Neural cell (in vitro differentiated cells): Measurements from ENCODE around the gene AFF1.

Source experiments
- CTCF ChIP-seq: fragments of 450-650 bp; IDR thresholded peaks from 2 replicates; pipeline ENCODE4 v1.5.1; 2014; ENCODE audit warnings: antibody characterized with exemption, mild to moderate bottlenecking, moderate library complexity; ENCODE audit not compliant: poor library complexity, severe bottlenecking
- EZH2 ChIP-seq: fragments of 200-600, 300-800 bp; shearing (Covaris generic), sonication (generic); IDR thresholded peaks from 2 replicates; pipeline ENCODE4 v1.6.1; 2014; ENCODE audit warnings: antibody characterized with exemption, low read length, borderline replicate concordance, mild to moderate bottlenecking; ENCODE audit not compliant: insufficient read depth, poor library complexity, severe bottlenecking
- POLR2AphosphoS5 ChIP-seq: IDR thresholded peaks from 2 replicates; pipeline ENCODE4 v1.6.1; 2012
- REST ChIP-seq: IDR thresholded peaks from 2 replicates; pipeline ENCODE4 v1.6.1; 2012; ENCODE audit warnings: borderline replicate concordance

- TF ChIP-seq REST, result no peak
- TF ChIP-seq CTCF, result no peak
- TF ChIP-seq EZH2, result no peak
- no peak for TF ChIP-seq POLR2AphosphoS5
These were observed 16.2 kb downstream of the AFF1 start for GRCh38 chr4:86950831-86951525.
